HepG2 (cell line): ENCODE results near the gene GFY. TPM values are rescaled to one million over a fixed set of nuclear protein-coding genes. Genes with fewer than 3 reads are reported as not detected.
A peak's percentile ranks its signal among the peaks of the same experiment; 100 is the strongest.

Experiments
- BORCS8-MEF2B ChIP-seq: sonication (generic); formaldehyde crosslinking; IDR thresholded peaks from 2 replicates; pipeline ENCODE4 v1.8.0; 2022; ENCODE audit warnings: mild to moderate bottlenecking, missing genetic modification reagents
- CC2D1A ChIP-seq: sonication (generic); formaldehyde crosslinking; IDR thresholded peaks from 2 replicates; pipeline ENCODE4 v1.8.1; 2023; ENCODE audit warnings: mild to moderate bottlenecking, missing genetic modification reagents
- HMG20A ChIP-seq: IDR thresholded peaks from 2 replicates; pipeline ENCODE4 v1.6.1; 2016; ENCODE audit warnings: borderline replicate concordance
- KLF11 ChIP-seq: IDR thresholded peaks from 2 replicates; pipeline ENCODE4 v1.6.1; 2016; ENCODE audit warnings: missing compliant biosample characterization
- NFIC ChIP-seq: IDR thresholded peaks from 2 replicates; pipeline ENCODE4 v1.6.1; 2012; ENCODE audit warnings: mild to moderate bottlenecking, low read length, inconsistent platforms
- RFX5 ChIP-seq: IDR thresholded peaks from 2 replicates; pipeline ENCODE4 v1.6.1; 2011; ENCODE audit warnings: low read depth, low read length, improper control_type of control experiment
- SKI ChIP-seq: fragments of 450-650 bp; IDR thresholded peaks from one replicate; pipeline ENCODE4 v1.6.1; 2018; ENCODE audit warnings: mild to moderate bottlenecking; ENCODE audit not compliant: partially characterized antibody
- TBL1XR1 ChIP-seq: fragments of 150-350 bp; IDR thresholded peaks from 2 replicates; pipeline ENCODE4 v1.6.1; 2014; ENCODE audit warnings: borderline replicate concordance, low read length; ENCODE audit not compliant: partially characterized antibody
- WIZ ChIP-seq: sonication (generic); formaldehyde crosslinking; IDR thresholded peaks from 2 replicates; pipeline ENCODE4 v1.5.1; 2020; ENCODE audit warnings: mild to moderate bottlenecking, missing genetic modification reagents
- ZBTB7A ChIP-seq: sonication (generic); formaldehyde crosslinking; IDR thresholded peaks from 2 replicates; pipeline ENCODE4 v1.8.0; 2022; ENCODE audit warnings: mild to moderate bottlenecking, missing genetic modification reagents
- ZNF329 ChIP-seq: sonication (generic); formaldehyde crosslinking; IDR thresholded peaks from 2 replicates; pipeline ENCODE4 v1.9.0; 2021; ENCODE audit warnings: low read depth, mild to moderate bottlenecking, missing genetic modification reagents
- ZNF747 ChIP-seq: sonication (generic); formaldehyde crosslinking; IDR thresholded peaks from 2 replicates; pipeline ENCODE4 v1.8.1; 2023; ENCODE audit warnings: missing genetic modification reagents, mild to moderate bottlenecking, borderline replicate concordance
- ZNF75D ChIP-seq: sonication (generic); formaldehyde crosslinking; IDR thresholded peaks from 2 replicates; pipeline ENCODE4 v1.8.1; 2023; ENCODE audit warnings: missing genetic modification reagents, mild to moderate bottlenecking, borderline replicate concordance
- polyA plus RNA-seq, 8 experiments: library from polyadenylated mRNA; depleted of rRNA in 3 of 8; stranded (reverse) in 7 of 8; unstranded in 1 of 8; fragments of >200 nt; fragmentation: Illumina TruSeq in 4 of 8; extraction: Trizol in 4 of 8; gene quantifications; 2 replicates each; pipeline versions ENCODE4 v1.2.1 to v1.2.3, GENCODE V29; 2011 to 2016; ENCODE audit warnings: low read depth in 4 of 8, missing spikeins in 1 of 8, mixed read lengths in 1 of 8; ENCODE audit not compliant: insufficient read depth in 1 of 8
- total RNA-seq, 5 experiments: library from RNA; depleted of rRNA; stranded (reverse); fragments of >200 nt; fragmentation: Illumina TruSeq; extraction: Trizol; gene quantifications; 2 replicates each; pipeline ENCODE4 v1.2.3, GENCODE V29; 2016; ENCODE audit warnings: low read depth in 1 of 5
- TF ChIP-seq, protein P1 (sequence below): sonication (generic); formaldehyde crosslinking; conservative IDR thresholded peaks from 2 replicates; pipeline ENCODE4 v1.8.0; 2022; ENCODE audit warnings: missing genetic modification reagents
- TF ChIP-seq, protein P2 (sequence below): sonication (generic); formaldehyde crosslinking; IDR thresholded peaks from 2 replicates; pipeline ENCODE4 v1.5.0; 2020; ENCODE audit warnings: mild to moderate bottlenecking, missing genetic modification reagents
- TF ChIP-seq, protein P3 (sequence below): IDR thresholded peaks from 2 replicates; pipeline ENCODE4 v1.6.1; 2016; ENCODE audit warnings: mild to moderate bottlenecking, missing biosample characterization, missing genetic modification reagents
- TF ChIP-seq, protein P4 (sequence below): sonication (generic); formaldehyde crosslinking; IDR thresholded peaks from 2 replicates; pipeline ENCODE4 v1.4.0; 2020; ENCODE audit warnings: low read depth, mild to moderate bottlenecking, missing genetic modification reagents
- TF ChIP-seq, protein P5 (sequence below): IDR thresholded peaks from 2 replicates; pipeline ENCODE4 v1.6.1; 2016; ENCODE audit warnings: control low read depth
- TF ChIP-seq, protein P6 (sequence below): IDR thresholded peaks from 2 replicates; pipeline ENCODE4 v1.6.1; 2016; ENCODE audit warnings: mild to moderate bottlenecking

GFY gene
- total and polyA plus RNA-seq, 2 of the 13 experiments (the other 11 are each of a cell fraction or from before 2014, with no cell fraction given) = not detected

DNA sequence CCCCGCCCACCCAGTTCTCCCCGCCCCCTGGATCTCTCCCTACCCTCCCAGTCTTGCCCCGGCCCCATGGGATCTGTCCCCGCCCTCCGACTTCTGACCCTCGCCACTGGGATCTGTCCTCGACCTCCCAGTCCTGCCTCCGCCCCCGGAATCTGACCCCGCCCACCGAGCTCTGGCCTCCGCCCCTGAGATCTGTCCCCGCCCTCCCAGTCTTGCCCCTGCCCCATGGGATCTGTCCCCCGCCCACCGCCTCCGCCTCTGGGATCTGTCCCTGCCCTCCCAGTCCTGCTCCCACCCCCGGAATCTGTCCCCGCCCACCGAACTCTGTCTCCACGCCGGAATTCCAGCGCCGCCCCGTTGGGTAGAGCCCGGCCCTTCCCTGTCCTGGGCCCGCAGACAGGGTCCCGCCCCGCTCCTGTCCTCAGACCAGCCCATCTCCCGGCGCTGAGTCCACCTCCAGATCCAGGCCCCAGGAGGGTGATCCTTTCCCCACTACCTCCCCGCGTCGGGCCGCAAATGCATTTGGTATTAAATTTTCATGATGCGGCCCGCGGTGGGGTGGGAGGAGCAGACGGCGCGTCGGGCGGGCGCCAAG is 17.7 kb downstream of the GFY start (continued):
- TF ChIP-seq, protein P1, sequence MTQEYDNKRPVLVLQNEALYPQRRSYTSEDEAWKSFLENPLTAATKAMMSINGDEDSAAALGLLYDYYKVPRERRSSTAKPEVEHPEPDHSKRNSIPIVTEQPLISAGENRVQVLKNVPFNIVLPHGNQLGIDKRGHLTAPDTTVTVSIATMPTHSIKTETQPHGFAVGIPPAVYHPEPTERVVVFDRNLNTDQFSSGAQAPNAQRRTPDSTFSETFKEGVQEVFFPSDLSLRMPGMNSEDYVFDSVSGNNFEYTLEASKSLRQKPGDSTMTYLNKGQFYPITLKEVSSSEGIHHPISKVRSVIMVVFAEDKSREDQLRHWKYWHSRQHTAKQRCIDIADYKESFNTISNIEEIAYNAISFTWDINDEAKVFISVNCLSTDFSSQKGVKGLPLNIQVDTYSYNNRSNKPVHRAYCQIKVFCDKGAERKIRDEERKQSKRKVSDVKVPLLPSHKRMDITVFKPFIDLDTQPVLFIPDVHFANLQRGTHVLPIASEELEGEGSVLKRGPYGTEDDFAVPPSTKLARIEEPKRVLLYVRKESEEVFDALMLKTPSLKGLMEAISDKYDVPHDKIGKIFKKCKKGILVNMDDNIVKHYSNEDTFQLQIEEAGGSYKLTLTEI (CRISPR knock-in tag) = no peak
- no peak for TF ChIP-seq ZNF747 (CRISPR knock-in tag)
- TF ChIP-seq, protein P2, sequence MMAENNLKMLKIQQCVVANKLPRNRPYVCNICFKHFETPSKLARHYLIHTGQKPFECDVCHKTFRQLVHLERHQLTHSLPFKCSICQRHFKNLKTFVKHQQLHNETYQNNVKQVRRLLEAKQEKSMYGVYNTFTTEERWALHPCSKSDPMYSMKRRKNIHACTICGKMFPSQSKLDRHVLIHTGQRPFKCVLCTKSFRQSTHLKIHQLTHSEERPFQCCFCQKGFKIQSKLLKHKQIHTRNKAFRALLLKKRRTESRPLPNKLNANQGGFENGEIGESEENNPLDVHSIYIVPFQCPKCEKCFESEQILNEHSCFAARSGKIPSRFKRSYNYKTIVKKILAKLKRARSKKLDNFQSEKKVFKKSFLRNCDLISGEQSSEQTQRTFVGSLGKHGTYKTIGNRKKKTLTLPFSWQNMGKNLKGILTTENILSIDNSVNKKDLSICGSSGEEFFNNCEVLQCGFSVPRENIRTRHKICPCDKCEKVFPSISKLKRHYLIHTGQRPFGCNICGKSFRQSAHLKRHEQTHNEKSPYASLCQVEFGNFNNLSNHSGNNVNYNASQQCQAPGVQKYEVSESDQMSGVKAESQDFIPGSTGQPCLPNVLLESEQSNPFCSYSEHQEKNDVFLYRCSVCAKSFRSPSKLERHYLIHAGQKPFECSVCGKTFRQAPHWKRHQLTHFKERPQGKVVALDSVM = 0 out of 2 replicates have a peak, but pooled peaks have one; percentile 8
- TF ChIP-seq ZNF329 (CRISPR knock-in tag) = no peak
- TF ChIP-seq, protein P3, sequence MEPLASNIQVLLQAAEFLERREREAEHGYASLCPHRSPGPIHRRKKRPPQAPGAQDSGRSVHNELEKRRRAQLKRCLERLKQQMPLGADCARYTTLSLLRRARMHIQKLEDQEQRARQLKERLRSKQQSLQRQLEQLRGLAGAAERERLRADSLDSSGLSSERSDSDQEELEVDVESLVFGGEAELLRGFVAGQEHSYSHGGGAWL (CRISPR knock-in tag) = no peak
- no peak for TF ChIP-seq KLF11 (CRISPR knock-in tag)
- TF ChIP-seq TBL1XR1 = no peak
- TF ChIP-seq WIZ (CRISPR knock-in tag) = no peak
- TF ChIP-seq, protein P4, sequence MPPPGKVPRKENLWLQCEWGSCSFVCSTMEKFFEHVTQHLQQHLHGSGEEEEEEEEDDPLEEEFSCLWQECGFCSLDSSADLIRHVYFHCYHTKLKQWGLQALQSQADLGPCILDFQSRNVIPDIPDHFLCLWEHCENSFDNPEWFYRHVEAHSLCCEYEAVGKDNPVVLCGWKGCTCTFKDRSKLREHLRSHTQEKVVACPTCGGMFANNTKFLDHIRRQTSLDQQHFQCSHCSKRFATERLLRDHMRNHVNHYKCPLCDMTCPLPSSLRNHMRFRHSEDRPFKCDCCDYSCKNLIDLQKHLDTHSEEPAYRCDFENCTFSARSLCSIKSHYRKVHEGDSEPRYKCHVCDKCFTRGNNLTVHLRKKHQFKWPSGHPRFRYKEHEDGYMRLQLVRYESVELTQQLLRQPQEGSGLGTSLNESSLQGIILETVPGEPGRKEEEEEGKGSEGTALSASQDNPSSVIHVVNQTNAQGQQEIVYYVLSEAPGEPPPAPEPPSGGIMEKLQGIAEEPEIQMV (CRISPR knock-in tag) = no peak
- TF ChIP-seq, protein P5, sequence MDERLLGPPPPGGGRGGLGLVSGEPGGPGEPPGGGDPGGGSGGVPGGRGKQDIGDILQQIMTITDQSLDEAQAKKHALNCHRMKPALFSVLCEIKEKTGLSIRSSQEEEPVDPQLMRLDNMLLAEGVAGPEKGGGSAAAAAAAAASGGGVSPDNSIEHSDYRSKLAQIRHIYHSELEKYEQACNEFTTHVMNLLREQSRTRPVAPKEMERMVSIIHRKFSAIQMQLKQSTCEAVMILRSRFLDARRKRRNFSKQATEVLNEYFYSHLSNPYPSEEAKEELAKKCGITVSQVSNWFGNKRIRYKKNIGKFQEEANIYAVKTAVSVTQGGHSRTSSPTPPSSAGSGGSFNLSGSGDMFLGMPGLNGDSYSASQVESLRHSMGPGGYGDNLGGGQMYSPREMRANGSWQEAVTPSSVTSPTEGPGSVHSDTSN (CRISPR knock-in tag) = no peak
- no peak for TF ChIP-seq ZNF75D (CRISPR knock-in tag)
- no peak for TF ChIP-seq NFIC
- TF ChIP-seq SKI = peak; percentile 9
- no peak for TF ChIP-seq RFX5
- TF ChIP-seq, protein P6, sequence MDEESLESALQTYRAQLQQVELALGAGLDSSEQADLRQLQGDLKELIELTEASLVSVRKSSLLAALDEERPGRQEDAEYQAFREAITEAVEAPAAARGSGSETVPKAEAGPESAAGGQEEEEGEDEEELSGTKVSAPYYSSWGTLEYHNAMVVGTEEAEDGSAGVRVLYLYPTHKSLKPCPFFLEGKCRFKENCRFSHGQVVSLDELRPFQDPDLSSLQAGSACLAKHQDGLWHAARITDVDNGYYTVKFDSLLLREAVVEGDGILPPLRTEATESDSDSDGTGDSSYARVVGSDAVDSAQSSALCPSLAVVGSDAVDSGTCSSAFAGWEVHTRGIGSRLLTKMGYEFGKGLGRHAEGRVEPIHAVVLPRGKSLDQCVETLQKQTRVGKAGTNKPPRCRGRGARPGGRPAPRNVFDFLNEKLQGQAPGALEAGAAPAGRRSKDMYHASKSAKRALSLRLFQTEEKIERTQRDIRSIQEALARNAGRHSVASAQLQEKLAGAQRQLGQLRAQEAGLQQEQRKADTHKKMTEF (CRISPR knock-in tag) = no peak
- TF ChIP-seq BORCS8-MEF2B (CRISPR knock-in tag) = no peak
- TF ChIP-seq ZBTB7A (CRISPR knock-in tag) = no peak
- no peak for TF ChIP-seq HMG20A (CRISPR knock-in tag)
- no peak for TF ChIP-seq CC2D1A
